NCI-H2107 (cell line): ENCODE measurements around the gene NDUFA11.
A peak's percentile ranks its signal among the peaks of the same experiment; 100 is the strongest.

Experiments
- DNase-seq: peaks from one replicate; lab custom pipeline; 2025; lab: John Stamatoyannopoulos, UW

Gene NDUFA11

DNA sequence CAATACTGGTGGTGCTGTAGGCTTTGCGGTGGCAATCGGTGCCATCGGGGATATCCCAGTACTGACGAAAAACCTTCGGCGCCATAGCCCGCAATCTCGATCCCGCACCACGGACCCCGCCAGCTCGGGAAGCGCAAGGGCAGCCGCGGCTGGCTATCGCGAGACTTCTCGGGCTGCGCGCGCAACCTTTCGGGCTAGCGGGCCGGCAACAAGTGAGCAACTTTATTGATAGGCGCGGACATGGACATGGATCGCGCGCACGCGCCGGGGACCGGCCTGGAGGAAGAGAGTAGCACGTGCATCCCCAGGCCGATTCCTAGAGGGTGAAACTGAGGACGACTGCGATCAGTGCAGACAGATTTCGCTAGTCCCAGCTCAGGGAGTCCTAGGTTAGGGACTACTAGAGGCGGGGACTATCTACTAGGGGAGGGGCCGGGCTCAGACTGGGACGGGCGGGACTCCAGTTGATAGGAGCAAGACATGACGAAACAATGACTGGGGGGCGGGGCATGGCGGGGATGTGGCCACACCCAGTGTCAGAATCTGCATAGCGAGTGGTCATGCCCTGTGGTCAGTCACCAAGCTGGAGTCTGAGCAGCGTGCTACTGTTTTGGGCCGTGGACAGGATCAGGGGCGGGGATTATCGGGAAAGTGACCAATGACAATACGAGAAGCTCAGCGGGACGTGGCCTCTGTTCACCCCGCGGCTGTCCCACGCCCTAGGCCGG lies at the start of gene NDUFA11:
Gene NDUFA11 (minus strand): TSS at position 167 of the 728 bp plus-strand sequence. CDS start 82 bp downstream, at position 85.
- peak; percentile 94 for DNase-seq

DNA sequence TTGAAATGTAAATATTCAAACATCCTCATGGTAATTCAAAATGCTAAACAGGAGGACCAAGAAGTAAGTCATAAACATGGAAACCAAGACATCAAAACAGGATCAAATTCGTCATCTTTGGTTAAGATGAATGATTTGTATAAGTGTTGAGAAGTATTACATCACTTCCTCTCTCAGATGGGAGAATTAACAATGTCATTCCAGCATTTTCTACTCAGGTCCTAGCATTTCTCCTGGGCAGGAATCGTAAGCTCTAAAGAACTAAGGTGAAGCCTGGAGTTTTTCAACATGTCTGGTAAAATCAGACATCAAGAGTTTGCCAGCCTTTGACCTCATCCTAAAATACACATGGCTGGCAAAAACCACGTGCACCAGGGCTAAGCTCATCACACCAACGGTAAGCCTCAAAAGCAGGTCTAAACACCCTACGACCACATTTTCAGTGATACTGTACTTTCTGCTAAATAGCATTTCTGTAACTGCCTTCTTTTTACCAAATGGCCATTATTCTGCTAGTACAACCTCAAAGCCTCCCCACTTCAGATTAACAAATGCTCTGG lies 49.5 kb upstream of the NDUFA11 start:
- DNase-seq, result no peak

DNA sequence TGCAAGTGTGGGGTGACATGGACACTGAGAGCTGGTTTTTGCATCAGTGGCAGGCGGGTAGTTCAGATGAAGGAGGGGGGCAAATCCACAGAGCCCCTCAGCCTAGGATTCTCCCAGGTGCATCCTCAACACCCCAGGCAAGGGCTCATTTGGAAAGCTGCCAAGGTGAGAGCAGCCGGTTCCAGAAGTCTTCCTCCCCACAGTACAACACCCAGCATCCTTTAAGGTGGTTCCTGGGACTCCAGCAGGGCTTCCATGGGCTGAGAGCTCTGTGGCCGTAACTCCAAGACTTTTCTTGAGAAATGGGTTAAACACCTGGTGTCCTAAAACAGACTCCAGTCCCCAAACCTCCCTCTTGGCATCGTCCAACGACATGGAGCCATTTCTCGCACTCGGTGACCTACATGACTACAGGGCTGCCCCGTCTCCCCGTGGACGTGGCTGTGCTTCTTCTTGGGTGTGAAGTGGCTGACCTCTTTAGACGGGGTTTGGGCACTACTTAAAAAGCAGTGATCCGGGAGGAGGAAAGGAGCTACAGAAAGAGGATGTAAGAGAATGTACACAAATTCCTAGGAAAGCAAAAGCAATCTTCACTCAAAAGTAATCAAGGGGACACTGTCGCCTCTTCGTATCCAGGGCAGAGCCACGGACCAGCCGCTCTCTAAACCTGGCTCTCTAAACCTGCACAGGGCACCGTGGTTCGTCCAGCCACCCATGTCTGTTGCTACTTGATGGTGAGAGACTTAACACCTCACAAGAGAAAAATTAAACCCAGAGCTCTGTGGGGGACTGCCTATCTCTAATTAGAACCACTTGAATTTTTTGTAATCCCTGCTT lies 48.8 kb upstream of the NDUFA11 start:
- no peak for DNase-seq

DNA sequence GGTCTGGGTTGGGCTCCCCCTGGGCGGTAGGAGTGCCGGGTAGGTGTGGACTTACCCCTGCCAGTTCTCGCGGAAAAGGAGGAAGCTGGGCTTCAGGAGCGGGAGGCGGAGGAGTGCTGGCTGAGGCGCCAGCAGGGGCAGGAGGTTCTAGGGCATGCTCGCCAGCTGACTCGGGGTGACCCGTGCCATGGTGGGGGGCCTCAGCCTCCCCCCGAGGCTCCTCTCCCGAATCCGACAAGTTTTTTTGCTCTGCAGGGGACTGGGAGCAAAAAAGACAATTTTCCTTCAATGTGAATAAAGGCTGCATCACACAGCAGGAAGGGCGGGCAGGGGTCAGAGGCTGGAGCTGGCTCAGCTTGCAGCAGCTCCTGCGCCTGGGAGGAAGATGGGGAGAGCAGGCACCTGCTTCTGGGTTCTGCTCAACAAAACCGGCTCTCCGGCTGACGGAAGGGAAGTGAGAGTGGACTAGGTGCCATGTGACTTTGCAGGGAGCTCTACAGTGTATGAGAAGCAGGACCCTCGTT lies 47.8 kb upstream of the NDUFA11 start:
- no peak for DNase-seq

- no peak for DNase-seq
Observed at GRCh38 chr19:5950741-5951140, 47.2 kb upstream of the NDUFA11 start.

DNA sequence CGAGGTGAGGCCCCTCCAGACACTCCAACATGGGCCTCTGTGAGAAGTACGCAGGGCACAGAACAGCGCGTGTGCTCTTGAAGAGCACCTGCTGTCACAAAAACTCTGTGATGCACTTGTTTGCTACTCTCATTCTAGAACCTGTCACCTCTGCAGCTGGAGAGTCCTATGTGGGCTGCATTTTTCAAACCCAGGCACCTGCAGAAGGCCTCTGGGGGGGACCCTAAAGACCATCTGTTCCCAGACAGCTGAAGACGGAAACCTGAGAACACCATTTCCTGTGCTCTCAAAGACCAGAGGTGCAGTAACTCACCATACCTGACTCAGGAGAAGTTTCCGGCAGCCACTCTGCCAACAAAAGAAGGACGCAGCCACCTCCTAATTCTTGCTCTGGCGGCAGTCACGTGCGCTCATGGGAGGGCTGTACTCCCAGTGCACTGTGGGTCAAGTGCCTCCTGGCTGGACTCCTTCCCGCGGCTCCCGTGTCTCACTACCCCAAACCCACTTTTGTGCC lies 46.3 kb upstream of the NDUFA11 start:
- peak; percentile 64 for DNase-seq

- no peak for DNase-seq
Observed at GRCh38 chr19:5948752-5949564, 45.4 kb upstream of the NDUFA11 start.

GRCh38 chr19:5947435-5947834 lies 43.8 kb upstream of the NDUFA11 start:
- no peak for DNase-seq

DNA sequence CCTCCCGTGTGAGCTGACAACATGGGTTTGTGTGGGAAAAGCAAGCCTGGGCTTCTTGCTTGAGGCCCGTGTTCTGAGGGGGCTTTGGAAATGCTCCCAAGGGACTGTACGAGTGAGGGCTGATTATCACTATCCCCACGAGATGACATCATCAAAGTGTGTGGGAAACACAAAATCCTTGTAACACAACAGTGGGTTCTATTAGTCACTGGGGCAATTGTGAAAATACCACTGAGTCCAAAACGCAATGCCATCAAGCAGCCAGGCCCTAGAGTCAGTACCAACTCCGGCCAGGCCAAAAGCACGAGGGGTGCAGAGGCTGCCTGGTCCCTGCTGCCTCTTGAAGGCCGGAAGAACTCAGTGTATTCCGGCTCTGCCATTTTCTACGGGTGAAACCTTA lies 40.0 kb upstream of the NDUFA11 start:
- no peak for DNase-seq

GRCh38 chr19:5943045-5943444 lies 39.5 kb upstream of the NDUFA11 start:
- no peak for DNase-seq

- DNase-seq, result no peak
Observed at GRCh38 chr19:5941673-5942072, 38.1 kb upstream of the NDUFA11 start.

- DNase-seq, result no peak
Observed at GRCh38 chr19:5940260-5941208, 36.9 kb upstream of the NDUFA11 start.

GRCh38 chr19:5937550-5937949 lies 34.0 kb upstream of the NDUFA11 start:
- no peak for DNase-seq

GRCh38 chr19:5936292-5936592 lies 32.7 kb upstream of the NDUFA11 start:
- DNase-seq, result no peak

GRCh38 chr19:5935473-5936291 lies 32.1 kb upstream of the NDUFA11 start:
- DNase-seq, result no peak

- DNase-seq, result no peak
Observed at GRCh38 chr19:5934774-5935472, 31.3 kb upstream of the NDUFA11 start.

- DNase-seq, result no peak
Observed at GRCh38 chr19:5934069-5934401, 30.4 kb upstream of the NDUFA11 start.

DNA sequence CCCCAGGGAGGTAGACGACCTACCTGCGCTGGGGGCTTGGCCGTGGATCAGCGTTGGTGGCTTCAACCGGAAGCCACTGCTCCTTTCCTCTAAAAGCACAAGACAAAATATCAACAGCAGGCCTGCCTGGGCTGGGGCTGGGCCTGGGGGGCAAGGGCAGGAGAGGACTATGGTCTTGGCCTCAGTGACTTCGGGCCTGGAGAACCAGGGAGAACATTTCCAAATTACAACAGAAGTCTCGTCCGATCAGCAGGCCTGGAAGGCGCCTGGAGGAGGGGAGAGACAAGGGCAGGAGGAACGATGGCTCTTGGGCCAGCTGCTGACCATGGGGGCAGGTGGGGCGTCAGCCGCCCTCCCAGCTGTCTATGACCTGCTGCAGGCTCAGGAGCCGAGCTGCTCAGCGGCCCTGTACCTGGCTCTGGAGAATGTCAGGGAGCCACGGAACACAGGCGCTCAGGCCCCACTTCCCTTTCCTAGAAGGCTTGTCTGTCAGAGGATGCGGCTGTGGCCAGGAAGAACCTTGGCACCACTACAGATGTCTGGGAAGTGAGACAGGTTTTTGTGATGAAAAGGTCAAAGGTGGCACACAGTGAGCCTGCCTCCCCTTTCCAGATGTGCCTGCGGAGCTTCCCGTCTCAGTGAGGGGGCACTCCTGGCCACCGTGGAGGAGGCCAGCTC lies 29.9 kb upstream of the NDUFA11 start:
- DNase-seq, result no peak
